ENCODE data around the gene TPRN. TPM values are rescaled to one million over a fixed set of nuclear protein-coding genes. Genes with fewer than 3 reads are reported as not detected.

TPRN gene
- total and polyA plus RNA-seq, 8 donors: 48.7 to 110 (median 67.2) TPM

DNA sequence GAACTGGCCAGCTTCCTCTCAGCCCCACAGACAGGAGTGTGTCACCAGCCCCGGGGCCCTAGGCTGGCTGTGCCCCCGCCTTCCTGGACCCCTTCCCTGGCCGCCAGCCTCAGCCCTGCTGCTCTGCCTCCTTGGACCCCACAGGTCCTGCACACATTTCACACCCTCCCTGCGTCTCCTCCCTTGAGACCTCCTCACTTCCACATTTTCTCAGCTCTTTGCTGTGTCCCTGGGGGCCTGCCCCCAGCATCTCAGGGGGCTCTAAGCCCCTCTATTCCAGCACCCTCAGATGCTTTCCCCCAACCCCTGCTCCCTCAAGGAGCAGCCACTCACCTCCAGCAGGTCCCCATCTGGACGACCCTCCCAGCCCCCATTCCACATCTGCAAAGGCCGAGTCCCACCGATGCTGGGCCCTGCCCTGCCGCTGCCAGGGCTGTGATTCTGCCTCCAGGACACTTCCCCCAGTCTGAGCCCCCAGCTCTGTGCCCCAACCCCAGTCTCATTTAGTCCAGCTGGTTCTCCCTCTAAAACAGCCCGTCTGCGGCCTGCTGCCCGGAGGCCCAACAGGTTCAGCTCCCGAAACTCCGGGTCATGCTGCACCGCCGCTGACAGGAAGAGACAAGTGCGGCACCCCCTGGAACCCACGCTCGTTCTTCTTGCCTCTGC lies 34.4 kb upstream of the TPRN start:
- DNase-seq (no peak), ATAC-seq (no peak), FAIRE-seq (no peak)
- H3K4me1 ChIP-seq: peaks cover 5 to 19% (median 10%) of the 10 kb centered on the region in 3 donors
- no peak overlapping the region for H3K27ac ChIP-seq
- WGBS, 2 donors: 67 to 82% methylated on average over 17 to 18 of the region's 18 CpGs
- intact Hi-C loops (cut with DNase I): loop anchor here (5.0 to 10.0 kb wide), 3 partner anchors 43 to 120 kb away; partner anchors contain the start of gene DPP7 (in 1 of the 3)
- no peak overlapping the region for H3K4me3 ChIP-seq
- H3K27me3 ChIP-seq: no peaks in the 10 kb centered on the region
- no peaks in the 10 kb centered on the region for H3K36me3 ChIP-seq
- TF ChIP-seq, protein P1, sequence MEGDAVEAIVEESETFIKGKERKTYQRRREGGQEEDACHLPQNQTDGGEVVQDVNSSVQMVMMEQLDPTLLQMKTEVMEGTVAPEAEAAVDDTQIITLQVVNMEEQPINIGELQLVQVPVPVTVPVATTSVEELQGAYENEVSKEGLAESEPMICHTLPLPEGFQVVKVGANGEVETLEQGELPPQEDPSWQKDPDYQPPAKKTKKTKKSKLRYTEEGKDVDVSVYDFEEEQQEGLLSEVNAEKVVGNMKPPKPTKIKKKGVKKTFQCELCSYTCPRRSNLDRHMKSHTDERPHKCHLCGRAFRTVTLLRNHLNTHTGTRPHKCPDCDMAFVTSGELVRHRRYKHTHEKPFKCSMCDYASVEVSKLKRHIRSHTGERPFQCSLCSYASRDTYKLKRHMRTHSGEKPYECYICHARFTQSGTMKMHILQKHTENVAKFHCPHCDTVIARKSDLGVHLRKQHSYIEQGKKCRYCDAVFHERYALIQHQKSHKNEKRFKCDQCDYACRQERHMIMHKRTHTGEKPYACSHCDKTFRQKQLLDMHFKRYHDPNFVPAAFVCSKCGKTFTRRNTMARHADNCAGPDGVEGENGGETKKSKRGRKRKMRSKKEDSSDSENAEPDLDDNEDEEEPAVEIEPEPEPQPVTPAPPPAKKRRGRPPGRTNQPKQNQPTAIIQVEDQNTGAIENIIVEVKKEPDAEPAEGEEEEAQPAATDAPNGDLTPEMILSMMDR (IDR thresholded peaks at IDR 0.05): no peak
- H3K9me3 ChIP-seq: no peaks in the 10 kb centered on the region

DNA sequence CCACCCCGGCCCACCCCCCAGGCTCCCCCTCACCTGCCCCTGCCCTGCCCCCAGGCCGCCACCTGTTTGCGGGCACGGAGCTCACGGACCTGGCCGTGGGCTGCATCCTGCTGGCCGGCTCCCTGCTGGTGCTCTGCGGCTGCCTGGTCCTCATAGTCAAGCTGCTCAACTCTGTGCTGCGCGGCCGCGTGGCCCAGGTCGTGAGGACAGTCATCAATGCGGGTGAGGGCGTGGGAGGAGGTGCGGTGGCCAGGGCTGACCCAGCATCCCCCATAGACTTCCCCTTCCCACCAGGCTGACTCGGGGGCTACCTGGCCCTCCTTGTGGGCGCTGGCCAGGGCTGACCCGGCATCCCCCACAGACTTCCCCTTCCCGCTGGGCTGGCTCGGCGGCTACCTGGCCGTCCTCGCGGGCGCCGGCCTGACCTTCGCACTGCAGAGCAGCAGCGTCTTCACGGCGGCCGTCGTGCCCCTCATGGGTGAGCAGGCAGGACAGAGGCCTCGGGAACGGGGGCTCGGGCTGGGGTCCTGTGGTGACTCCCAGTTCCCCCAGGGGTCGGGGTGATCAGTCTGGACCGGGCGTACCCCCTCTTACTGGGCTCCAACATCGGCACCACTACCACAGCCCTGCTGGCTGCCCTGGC lies 33.6 kb upstream of the TPRN start:
- 21 to 31% methylated on average over 39 to 40 of the region's 40 CpGs for WGBS, 2 donors
- Histone ChIP-seq H3K9me3 (no peaks in the 10 kb centered on the region), H3K4me3 (no peak overlapping the region), H3K36me3 (no peaks in the 10 kb centered on the region), H3K27me3 (no peaks in the 10 kb centered on the region), H3K4me1 (peaks cover 5 to 12% (median 10%) of the 10 kb centered on the region in 3 donors), H3K27ac (no peak overlapping the region)
- intact Hi-C loops (cut with DNase I): loop anchor here (5.0 to 10.0 kb wide), 2 partner anchors 117 to 119 kb away; partner anchors contain the start of gene DPP7 (in 1 of the 3)
- no peak for DNase-seq
- TF ChIP-seq, protein P1 (IDR thresholded peaks at IDR 0.05): no peak
- no peak for FAIRE-seq
- no peak for ATAC-seq

DNA sequence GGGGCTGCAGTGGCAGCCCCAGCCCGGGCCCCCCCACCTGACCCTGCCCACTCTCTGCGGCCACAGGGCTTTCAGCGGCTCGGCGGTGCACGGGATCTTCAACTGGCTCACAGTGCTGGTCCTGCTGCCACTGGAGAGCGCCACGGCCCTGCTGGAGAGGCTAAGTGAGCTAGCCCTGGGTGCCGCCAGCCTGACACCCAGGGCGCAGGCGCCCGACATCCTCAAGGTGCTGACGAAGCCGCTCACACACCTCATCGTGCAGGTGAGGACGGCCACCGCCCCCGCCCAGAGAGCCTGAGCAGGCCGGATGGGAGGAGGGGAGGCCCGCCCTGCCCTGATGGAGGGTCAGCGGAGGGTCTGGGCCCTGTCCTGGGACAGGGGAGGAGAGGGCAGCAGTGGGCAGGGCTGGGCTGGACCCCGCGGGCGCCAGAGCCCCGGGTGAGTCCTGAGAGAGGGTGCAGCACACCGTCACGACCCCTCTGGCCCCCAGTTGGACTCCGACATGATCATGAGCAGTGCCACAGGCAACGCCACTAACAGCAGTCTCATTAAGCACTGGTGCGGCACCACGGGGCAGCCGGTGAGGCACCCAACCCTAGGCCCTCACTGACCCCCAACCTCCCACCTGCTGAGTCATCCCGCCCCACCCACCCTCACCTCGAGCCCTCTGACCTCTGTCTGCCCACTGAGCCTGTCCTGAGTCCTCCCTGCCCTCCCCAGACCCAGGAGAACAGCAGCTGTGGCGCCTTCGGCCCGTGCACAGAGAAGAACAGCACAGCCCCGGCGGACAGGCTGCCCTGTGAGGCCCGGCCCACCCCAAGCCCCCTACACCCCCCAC lies 32.8 kb upstream of the TPRN start:
- Histone ChIP-seq H3K36me3 (no peaks in the 10 kb centered on the region), H3K27ac (no peak overlapping the region), H3K27me3 (no peaks in the 10 kb centered on the region), H3K9me3 (no peaks in the 10 kb centered on the region), H3K4me3 (no peak overlapping the region), H3K4me1 (peaks cover 5 to 10% (median 8%) of the 10 kb centered on the region in 3 donors)
- FAIRE-seq (no peak), ATAC-seq (no peak), DNase-seq (no peak)
- WGBS, 2 donors: 61 to 68% methylated on average over 38 to 40 of the region's 40 CpGs
- intact Hi-C loops (cut with DNase I): loop anchor here (5.0 to 10.0 kb wide), 2 partner anchors 116 to 119 kb away; partner anchors contain the start of gene DPP7 (in 1 of the 3)
- TF ChIP-seq, protein P1 (IDR thresholded peaks at IDR 0.05): no peak

DNA sequence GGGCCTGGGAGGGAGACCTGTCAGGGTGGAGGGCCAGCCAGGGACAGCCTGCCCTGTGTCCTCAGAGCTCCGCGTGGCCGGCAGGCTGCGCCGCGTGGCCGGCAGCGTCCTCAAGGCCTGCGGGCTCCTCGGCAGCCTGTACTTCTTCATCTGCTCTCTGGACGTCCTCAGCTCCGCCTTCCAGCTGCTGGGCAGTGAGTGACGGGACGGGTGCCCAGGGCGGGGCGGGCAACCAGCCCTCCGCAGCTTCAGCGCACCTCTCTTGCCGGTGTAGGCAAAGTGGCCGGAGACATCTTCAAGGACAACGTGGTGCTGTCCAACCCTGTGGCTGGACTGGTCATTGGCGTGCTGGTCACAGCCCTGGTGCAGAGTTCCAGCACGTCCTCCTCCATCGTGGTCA lies 32.0 kb upstream of the TPRN start:
- FAIRE-seq: no peak
- no peaks in the 10 kb centered on the region for H3K27me3 ChIP-seq

More for the DNA sequence above, 32.0 kb upstream of the TPRN start:
- no peak for DNase-seq
- Histone ChIP-seq H3K4me1 (peaks cover 6 to 12% (median 7%) of the 10 kb centered on the region in 3 donors), H3K27ac (no peak overlapping the region), H3K36me3 (no peaks in the 10 kb centered on the region), H3K4me3 (no peak overlapping the region), H3K9me3 (no peaks in the 10 kb centered on the region)
- ATAC-seq: no peak
- intact Hi-C loops (cut with DNase I): loop anchor here (5.0 to 10.0 kb wide), 2 partner anchors 115 to 118 kb away; partner anchors contain the start of gene DPP7 (in 1 of the 3)
- TF ChIP-seq, protein P1 (IDR thresholded peaks at IDR 0.05): no peak
- WGBS, 2 donors: 63 to 87% methylated on average over 15 to 24 of the region's 24 CpGs
